ENCODE results near the gene RINL.
A peak's percentile ranks its signal among the peaks of the same experiment; 100 is the strongest.
"Not testable (repeated sequence)": the region's sequence is repeated elsewhere in the genome, so short reads cannot be mapped to it uniquely, and the experiment has no call there.

The RINL gene

GRCh38 chr19:38873400-38873799, 4.7 kb downstream of the RINL start:
- DNase-seq = not testable (repeated sequence)

GRCh38 chr19:38870612-38871011, 7.5 kb downstream of the RINL start:
- no peak for DNase-seq

- peak; percentile 94 to 97 for DNase-seq
Observed at GRCh38 chr19:38869836-38870607, 8.1 kb downstream of the RINL start.

GRCh38 chr19:38869160-38869835, 8.8 kb downstream of the RINL start:
- DNase-seq = peak in 1 of 2 donors; percentile 52

GRCh38 chr19:38868551-38868950, 9.5 kb downstream of the RINL start:
- DNase-seq = no peak

- DNase-seq = no peak
Observed at GRCh38 chr19:38867171-38867780, 10.8 kb downstream of the RINL start.

GRCh38 chr19:38862321-38863059, 15.6 kb downstream of the RINL start:
- no peak for DNase-seq

- no peak for DNase-seq
Observed at GRCh38 chr19:38861368-38861767, 16.7 kb downstream of the RINL start.

- not testable (repeated sequence) for DNase-seq
Observed at GRCh38 chr19:38859631-38860204, 18.4 kb downstream of the RINL start.

- DNase-seq = no peak
Observed at GRCh38 chr19:38856813-38857212, 21.3 kb downstream of the RINL start.

GRCh38 chr19:38855751-38856150, 22.3 kb downstream of the RINL start:
- DNase-seq = not testable (repeated sequence)

GRCh38 chr19:38854961-38855360, 23.1 kb downstream of the RINL start:
- not testable (repeated sequence) for DNase-seq

- DNase-seq = no peak
Observed at GRCh38 chr19:38853214-38853613, 24.9 kb downstream of the RINL start.

- DNase-seq = peak; percentile 63 to 67
Observed at GRCh38 chr19:38852231-38853044, 25.6 kb downstream of the RINL start.

- peak; percentile 91 to 93 for DNase-seq
Observed at GRCh38 chr19:38851622-38852230, 26.3 kb downstream of the RINL start.

- peak; percentile 51 to 54 for DNase-seq
Observed at GRCh38 chr19:38850976-38851621, 27.0 kb downstream of the RINL start.

GRCh38 chr19:38850436-38850975, 27.6 kb downstream of the RINL start:
- DNase-seq = peak in 1 of 2 donors; percentile 98

- peak; percentile 98 to 99 for DNase-seq
Observed at GRCh38 chr19:38849860-38850435, 28.1 kb downstream of the RINL start, which contains the start of gene HNRNPL. Gene HNRNPL (minus strand): TSS chr19:38849986. CDS start chr19:38849966, 20 bp downstream.

- DNase-seq = peak; percentile 99
Observed at GRCh38 chr19:38849147-38849859, 28.8 kb downstream of the RINL start.
